Vagina (tissue), 2 donors: ENCODE data around the gene LRRC3. TPM values are rescaled to one million over a fixed set of nuclear protein-coding genes. Genes with fewer than 3 reads are reported as not detected.

Experiments
- DNase-seq, 2 donors: peaks; one replicate each; pipeline ENCODE4 v3.0.0-alpha.2; 2017; ENCODE audit errors: extremely low spot score in 2 of 2
- H3K27ac ChIP-seq: fragments of 200-600 bp; sonication (generic); one replicate; pipeline ENCODE4 v1.5.1; 2019
- H3K27me3 ChIP-seq: fragments of 200-600 bp; sonication (generic); one replicate; pipeline ENCODE4 v1.5.1; 2019
- H3K36me3 ChIP-seq, 2 donors: fragments of 200-600 bp; sonication (generic); one replicate each; pipeline ENCODE4 v1.5.1; 2017 to 2019
- H3K4me1 ChIP-seq: fragments of 200-600 bp; sonication (generic); one replicate; pipeline ENCODE4 v1.5.1; 2019
- H3K4me3 ChIP-seq, 2 donors: fragments of 200-600 bp; sonication (generic); 1 replicate in 1 of 2; 2 replicates in 1 of 2; pipeline ENCODE4 v1.5.1; 2016 to 2019
- H3K9me3 ChIP-seq: fragments of 200-600 bp; sonication (generic); one replicate; pipeline ENCODE4 v1.5.1; 2019
- POLR2A ChIP-seq, 2 donors: fragments of 450-650 bp; IDR thresholded peaks; one replicate each; pipeline ENCODE4 v1.6.1; 2017; ENCODE audit warnings: antibody characterized with exemption in 2 of 2, mild to moderate bottlenecking in 2 of 2, moderate library complexity in 2 of 2
- POLR2AphosphoS5 ChIP-seq, 2 donors: sonication (generic); formaldehyde crosslinking; IDR thresholded peaks; one replicate each; pipeline ENCODE4 v1.9.0; 2017; ENCODE audit warnings: antibody characterized with exemption in 2 of 2, mild to moderate bottlenecking in 2 of 2, low read depth in 1 of 2; ENCODE audit not compliant: insufficient read depth in 1 of 2
- intact Hi-C: fragments of 100-400 bp; cut with DNase I; formaldehyde crosslinking; loops from one replicate; pipeline ENCODE4 v1.15.1; 2023
- total RNA-seq: library from RNA; depleted of rRNA; stranded (reverse); fragments of >200 nt; gene quantifications from one replicate; pipeline ENCODE4 v1.2.3, GENCODE V29; 2016
- TF ChIP-seq, protein P1 (sequence below), 3 experiments: fragments of 450-650 bp in 2 of 3; fragments of 200-600 bp in 1 of 3; sonication (generic) in 1 of 3; IDR thresholded peaks; one replicate each; pipeline ENCODE4 v1.5.1; 2017 to 2019; ENCODE audit warnings: antibody characterized with exemption in 3 of 3, mild to moderate bottlenecking in 2 of 3, moderate library complexity in 2 of 3

LRRC3 gene
- total RNA-seq, 1 donor from 2014 or later = 2.5 TPM

DNA sequence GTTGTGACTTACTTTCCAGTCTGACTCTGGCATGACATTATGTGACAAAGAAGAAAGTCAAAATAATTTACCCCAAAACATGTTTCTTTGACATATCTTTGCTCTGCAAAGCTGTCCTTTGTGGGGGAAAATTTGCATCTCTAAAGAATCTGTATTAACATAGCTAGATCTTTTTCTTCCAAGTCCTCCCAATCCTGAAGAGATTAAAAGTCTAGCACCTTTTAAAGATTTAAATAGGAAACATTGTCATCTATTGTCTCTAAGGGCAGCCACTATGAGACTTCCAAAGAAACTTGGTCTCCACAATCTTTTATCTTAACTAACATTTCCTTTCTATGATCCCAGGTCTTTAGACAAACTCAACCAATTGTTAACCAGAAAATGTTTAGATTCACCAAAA is 16.0 kb downstream of the LRRC3 start:
- no peaks in the 10 kb centered on the region for H3K9me3 ChIP-seq
- H3K36me3 ChIP-seq = no peaks in the 10 kb centered on the region
- H3K27me3 ChIP-seq = no peaks in the 10 kb centered on the region
- intact Hi-C loops = no loop called here
- TF ChIP-seq, protein P1, sequence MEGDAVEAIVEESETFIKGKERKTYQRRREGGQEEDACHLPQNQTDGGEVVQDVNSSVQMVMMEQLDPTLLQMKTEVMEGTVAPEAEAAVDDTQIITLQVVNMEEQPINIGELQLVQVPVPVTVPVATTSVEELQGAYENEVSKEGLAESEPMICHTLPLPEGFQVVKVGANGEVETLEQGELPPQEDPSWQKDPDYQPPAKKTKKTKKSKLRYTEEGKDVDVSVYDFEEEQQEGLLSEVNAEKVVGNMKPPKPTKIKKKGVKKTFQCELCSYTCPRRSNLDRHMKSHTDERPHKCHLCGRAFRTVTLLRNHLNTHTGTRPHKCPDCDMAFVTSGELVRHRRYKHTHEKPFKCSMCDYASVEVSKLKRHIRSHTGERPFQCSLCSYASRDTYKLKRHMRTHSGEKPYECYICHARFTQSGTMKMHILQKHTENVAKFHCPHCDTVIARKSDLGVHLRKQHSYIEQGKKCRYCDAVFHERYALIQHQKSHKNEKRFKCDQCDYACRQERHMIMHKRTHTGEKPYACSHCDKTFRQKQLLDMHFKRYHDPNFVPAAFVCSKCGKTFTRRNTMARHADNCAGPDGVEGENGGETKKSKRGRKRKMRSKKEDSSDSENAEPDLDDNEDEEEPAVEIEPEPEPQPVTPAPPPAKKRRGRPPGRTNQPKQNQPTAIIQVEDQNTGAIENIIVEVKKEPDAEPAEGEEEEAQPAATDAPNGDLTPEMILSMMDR (IDR thresholded peaks at IDR 0.05) = no peak
- TF ChIP-seq POLR2A (IDR thresholded peaks at IDR 0.05) (no peak), POLR2AphosphoS5 (IDR thresholded peaks at IDR 0.05; ENCODE audit: insufficient read depth in 1 of 2, low read depth in 1 of 2) (no peak)
- H3K4me3 ChIP-seq = no peak overlapping the region
- H3K4me1 ChIP-seq = no peaks in the 10 kb centered on the region
- no peak overlapping the region for H3K27ac ChIP-seq
- no peak for DNase-seq

GRCh38 chr21:44471996-44472395 is 16.7 kb downstream of the LRRC3 start:
- TF ChIP-seq POLR2AphosphoS5 (IDR thresholded peaks at IDR 0.05; ENCODE audit: insufficient read depth in 1 of 2, low read depth in 1 of 2) = no peak
- no peak for TF ChIP-seq POLR2A (IDR thresholded peaks at IDR 0.05)
- TF ChIP-seq, protein P1 (IDR thresholded peaks at IDR 0.05) = no peak
- Histone ChIP-seq H3K4me3 (no peak overlapping the region), H3K9me3 (no peaks in the 10 kb centered on the region), H3K27ac (no peak overlapping the region), H3K27me3 (no peaks in the 10 kb centered on the region), H3K36me3 (no peaks in the 10 kb centered on the region), H3K4me1 (no peaks in the 10 kb centered on the region)
- no peak for DNase-seq
- intact Hi-C loops = no loop called here

DNA sequence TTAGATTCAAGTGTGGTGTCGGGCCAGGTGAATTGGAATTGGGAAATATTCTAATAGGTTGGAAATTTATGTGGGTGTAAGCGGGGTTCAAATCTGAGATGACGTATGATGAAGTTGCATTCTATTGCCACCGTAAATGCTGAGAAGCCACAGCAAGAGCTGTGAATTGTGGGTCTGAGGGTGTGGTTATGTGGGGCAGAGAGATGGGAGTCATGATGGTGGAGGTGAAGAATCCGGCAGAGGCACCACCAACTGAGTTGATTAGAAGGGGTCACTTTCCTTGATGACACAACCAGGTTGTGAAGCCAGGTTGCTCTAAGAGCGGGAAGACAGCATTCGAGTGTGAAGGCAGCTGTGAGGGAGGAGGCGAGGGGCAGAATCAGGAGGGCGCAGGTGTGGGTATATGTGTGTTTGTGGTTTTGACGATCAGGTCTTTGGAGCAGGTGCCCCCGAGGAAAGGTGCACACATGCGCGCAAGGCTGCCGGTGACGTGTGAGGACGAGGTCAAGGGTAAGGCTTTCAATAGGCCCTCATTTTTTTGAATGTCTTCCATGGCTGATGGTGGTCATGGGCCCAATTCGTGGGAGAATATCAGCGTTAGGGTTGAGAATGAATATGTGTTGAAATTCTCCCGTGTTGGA is 18.7 kb downstream of the LRRC3 start:
- no peak for DNase-seq
- no peak overlapping the region for H3K27ac ChIP-seq
- H3K9me3 ChIP-seq = no peaks in the 10 kb centered on the region
- TF ChIP-seq POLR2AphosphoS5 (IDR thresholded peaks at IDR 0.05; ENCODE audit: insufficient read depth in 1 of 2, low read depth in 1 of 2) = no peak
- TF ChIP-seq, protein P1 (IDR thresholded peaks at IDR 0.05) = no peak
- no peak for TF ChIP-seq POLR2A (IDR thresholded peaks at IDR 0.05)
- no peaks in the 10 kb centered on the region for H3K36me3 ChIP-seq
- intact Hi-C loops = no loop called here
- no peaks in the 10 kb centered on the region for H3K4me1 ChIP-seq
- no peaks in the 10 kb centered on the region for H3K27me3 ChIP-seq
- no peak overlapping the region for H3K4me3 ChIP-seq

- Histone ChIP-seq H3K36me3 (no peaks in the 10 kb centered on the region), H3K4me1 (no peaks in the 10 kb centered on the region), H3K27me3 (no peaks in the 10 kb centered on the region), H3K4me3 (no peak overlapping the region), H3K9me3 (no peaks in the 10 kb centered on the region), H3K27ac (no peak overlapping the region)
- TF ChIP-seq POLR2AphosphoS5 (IDR thresholded peaks at IDR 0.05; ENCODE audit: insufficient read depth in 1 of 2, low read depth in 1 of 2) = no peak
- no peak for TF ChIP-seq POLR2A (IDR thresholded peaks at IDR 0.05)
- TF ChIP-seq, protein P1 (IDR thresholded peaks at IDR 0.05) = no peak
- intact Hi-C loops = no loop called here
- no peak for DNase-seq
These were observed 20.0 kb downstream of the LRRC3 start for GRCh38 chr21:44475266-44475845.

GRCh38 chr21:44477131-44477530 is 21.8 kb downstream of the LRRC3 start:
- intact Hi-C loops = no loop called here
- Histone ChIP-seq H3K4me1 (no peaks in the 10 kb centered on the region), H3K27ac (no peak overlapping the region), H3K4me3 (no peak overlapping the region), H3K27me3 (no peaks in the 10 kb centered on the region), H3K9me3 (no peaks in the 10 kb centered on the region), H3K36me3 (no peaks in the 10 kb centered on the region)
- DNase-seq = no peak
- TF ChIP-seq POLR2A (IDR thresholded peaks at IDR 0.05) = no peak
- no peak for TF ChIP-seq POLR2AphosphoS5 (IDR thresholded peaks at IDR 0.05; ENCODE audit: insufficient read depth in 1 of 2, low read depth in 1 of 2)
- TF ChIP-seq, protein P1 (IDR thresholded peaks at IDR 0.05) = no peak
